ENCODE measurements around the gene RPTOR. TPM values are rescaled to one million over a fixed set of nuclear protein-coding genes. Genes with fewer than 3 reads are reported as not detected.

Gene RPTOR
- total RNA-seq, 6 donors from 2014 or later = 26.8 to 109 (median 36.8) TPM

- peaks cover 3 to 20% (median 11%) of the 10 kb centered on the region in 4 donors for H3K36me3 ChIP-seq
- H3K4me1 ChIP-seq = peaks cover 5 to 17% (median 13%) of the 10 kb centered on the region in 4 donors
- WGBS, 2 donors = 93 to 96% methylated on average over 5 of the region's 5 CpGs
- DNase-seq = no peak
- H3K27me3 ChIP-seq = no peaks in the 10 kb centered on the region
- ATAC-seq (ENCODE audit: low FRiP score in 2 of 2) = no peak
- H3K9me3 ChIP-seq = no peaks in the 10 kb centered on the region
- no peak for TF ChIP-seq POLR2AphosphoS5 (IDR thresholded peaks at IDR 0.05)
- H3K4me3 ChIP-seq = no peak overlapping the region
- H3K27ac ChIP-seq = no peak overlapping the region
Observed at GRCh38 chr17:80755650-80756405, 211.2 kb downstream of the RPTOR start.

- Histone ChIP-seq H3K27me3 (no peaks in the 10 kb centered on the region), H3K4me1 (peaks cover 5 to 17% (median 16%) of the 10 kb centered on the region in 4 donors), H3K27ac (peak overlapping the region; percentile 12 to 70 (median 40)), H3K36me3 (peaks cover 3 to 19% (median 10%) of the 10 kb centered on the region in 4 donors), H3K4me3 (no peak overlapping the region), H3K9me3 (no peaks in the 10 kb centered on the region)
- DNase-seq = no peak
- TF ChIP-seq POLR2AphosphoS5 (IDR thresholded peaks at IDR 0.05) (peak in 1 of 2 donors; percentile 31), CTCF (IDR thresholded peaks at IDR 0.05) (no peak)
- WGBS, 2 donors = 68 to 71% methylated on average over 18 of the region's 18 CpGs
- peak in 1 of 2 donors; percentile 47 for ATAC-seq (ENCODE audit: low FRiP score in 2 of 2)
Observed at GRCh38 chr17:80758481-80759376, 214.1 kb downstream of the RPTOR start.

GRCh38 chr17:80759377-80759673 lies 214.7 kb downstream of the RPTOR start:
- 83 to 90% methylated on average over 2 of the region's 2 CpGs for WGBS, 2 donors
- TF ChIP-seq EP300 (IDR thresholded peaks at IDR 0.05) = no peak
- no peak for TF ChIP-seq POLR2A (IDR thresholded peaks at IDR 0.05)
- TF ChIP-seq CTCF (IDR thresholded peaks at IDR 0.05) = no peak
- TF ChIP-seq POLR2AphosphoS5 (IDR thresholded peaks at IDR 0.05) = no peak
- peaks cover 5 to 17% (median 16%) of the 10 kb centered on the region in 4 donors for H3K4me1 ChIP-seq
- peaks cover 3 to 13% (median 5%) of the 10 kb centered on the region in 4 donors for H3K36me3 ChIP-seq
- ATAC-seq (ENCODE audit: low FRiP score in 2 of 2) (no peak), DNase-seq (no peak)
- H3K27me3 ChIP-seq = no peaks in the 10 kb centered on the region
- no peak overlapping the region for H3K4me3 ChIP-seq
- peak overlapping the region in 2 of 4 donors; percentile 12 to 70 for H3K27ac ChIP-seq
- H3K9me3 ChIP-seq = no peaks in the 10 kb centered on the region

- Histone ChIP-seq H3K36me3 (peaks cover 0 to 5% (median 0%) of the 10 kb centered on the region in 4 donors), H3K27me3 (no peaks in the 10 kb centered on the region), H3K4me3 (no peak overlapping the region), H3K9me3 (no peaks in the 10 kb centered on the region), H3K27ac (no peak overlapping the region), H3K4me1 (peaks cover 8 to 17% (median 16%) of the 10 kb centered on the region in 4 donors)
- DNase-seq (peak in 1 of 2 donors; percentile 65), ATAC-seq (ENCODE audit: low FRiP score in 2 of 2) (peak in 1 of 2 donors; percentile 15)
- WGBS, 2 donors = 35 to 41% methylated on average over 12 of the region's 12 CpGs
- TF ChIP-seq POLR2A (IDR thresholded peaks at IDR 0.05) (no peak), CTCF (IDR thresholded peaks at IDR 0.05) (no peak), EP300 (IDR thresholded peaks at IDR 0.05) (no peak), POLR2AphosphoS5 (IDR thresholded peaks at IDR 0.05) (no peak)
Observed at GRCh38 chr17:80760511-80760911, 215.9 kb downstream of the RPTOR start.

GRCh38 chr17:80761110-80761871 lies 216.7 kb downstream of the RPTOR start:
- Histone ChIP-seq H3K9me3 (no peaks in the 10 kb centered on the region), H3K4me3 (no peak overlapping the region), H3K4me1 (peaks cover 8 to 17% (median 16%) of the 10 kb centered on the region in 4 donors), H3K27me3 (no peaks in the 10 kb centered on the region), H3K36me3 (no peaks in the 10 kb centered on the region), H3K27ac (no peak overlapping the region)
- DNase-seq = no peak
- WGBS, 2 donors = 55 to 67% methylated on average over 17 of the region's 17 CpGs
- ATAC-seq (ENCODE audit: low FRiP score in 2 of 2) = no peak
- TF ChIP-seq EP300 (IDR thresholded peaks at IDR 0.05) = no peak

Data from upper lobe of left lung (tissue), 6 donors.